ENCODE data around the gene CYP2D6. TPM values are rescaled to one million over a fixed set of nuclear protein-coding genes. Genes with fewer than 3 reads are reported as not detected.

CYP2D6 gene
- total RNA-seq, 1 experiment from 2014 or later, result 1.0 TPM

DNA sequence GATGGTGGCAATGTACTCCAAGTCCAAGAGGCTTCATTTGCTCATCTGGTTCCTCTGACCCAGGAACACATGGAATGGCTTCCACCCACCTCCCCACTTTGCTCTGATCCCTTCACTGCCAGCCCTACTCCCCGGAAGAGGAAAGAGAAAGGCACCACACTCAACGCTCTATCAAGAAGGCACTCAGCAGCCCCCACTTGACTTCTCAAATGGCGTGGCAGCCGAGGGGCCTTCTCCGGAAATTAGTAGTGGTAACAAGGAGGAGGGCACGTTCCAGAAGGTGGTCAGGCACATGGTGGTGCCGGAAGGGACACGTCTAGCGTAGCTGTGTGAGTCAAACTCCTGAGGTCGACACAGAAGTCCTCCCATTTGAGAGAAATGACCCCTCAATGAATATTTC is 36.5 kb upstream of the CYP2D6 start:
- H3K36me3 ChIP-seq (replicated peaks; ENCODE audit: control insufficient read depth, insufficient read depth, low read length), result peaks cover 4% of the 10 kb centered on the region
- H3K27me3 ChIP-seq (ENCODE audit: control insufficient read depth, insufficient read depth, low read length), result no peaks in the 10 kb centered on the region
- H3K4me3 ChIP-seq (ENCODE audit: insufficient read depth, low read depth, low read length), result no peak overlapping the region
- DNase-seq, result no peak

DNA sequence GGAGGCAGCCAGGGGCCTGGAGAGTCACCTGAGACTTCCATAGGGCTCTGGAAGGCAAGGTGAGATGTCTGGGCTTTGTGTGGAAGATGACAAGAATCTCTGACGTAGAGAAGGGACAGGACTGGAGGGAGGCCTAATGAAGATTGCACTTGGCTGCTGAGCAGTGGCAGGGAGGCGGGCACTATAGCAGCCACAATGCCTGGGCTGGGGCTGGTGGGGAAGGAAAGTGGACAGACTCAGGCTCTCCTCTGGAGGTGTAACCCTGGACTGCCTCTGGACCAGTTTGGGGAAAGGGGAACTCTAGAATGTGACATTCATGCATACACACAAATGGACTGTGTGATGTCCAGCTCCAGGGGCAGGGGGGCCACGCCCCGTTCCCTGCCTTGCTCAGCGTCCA is 34.3 kb upstream of the CYP2D6 start:
- peak; percentile 12 for DNase-seq
- Histone ChIP-seq H3K4me3 (ENCODE audit: insufficient read depth, low read depth, low read length) (no peak overlapping the region), H3K36me3 (replicated peaks; ENCODE audit: control insufficient read depth, insufficient read depth, low read length) (peaks cover 4% of the 10 kb centered on the region), H3K27me3 (ENCODE audit: control insufficient read depth, insufficient read depth, low read length) (no peaks in the 10 kb centered on the region)

DNA sequence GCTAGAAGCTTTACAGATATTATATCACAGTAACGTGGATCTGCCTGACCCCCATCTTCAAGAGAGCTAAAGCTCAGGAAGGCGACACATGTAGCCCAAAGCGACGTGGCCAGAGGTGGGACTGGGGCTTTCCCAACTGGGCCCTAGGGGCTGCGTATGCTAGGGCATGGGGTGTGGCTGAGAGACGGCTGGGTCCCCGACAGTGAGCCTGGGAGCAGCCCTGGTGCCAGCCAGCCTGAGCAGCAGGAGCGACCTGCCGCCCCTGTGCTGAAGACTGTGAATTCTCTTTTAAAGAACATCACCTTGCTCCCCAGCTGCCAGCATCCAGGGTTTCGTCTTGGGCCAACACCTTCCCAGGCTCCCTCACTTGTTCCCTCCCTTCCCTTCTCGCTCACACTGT is 32.9 kb upstream of the CYP2D6 start:
- DNase-seq, result peak; percentile 55
- no peak overlapping the region for H3K4me3 ChIP-seq (ENCODE audit: insufficient read depth, low read depth, low read length)
- peaks cover 4% of the 10 kb centered on the region for H3K36me3 ChIP-seq (replicated peaks; ENCODE audit: control insufficient read depth, insufficient read depth, low read length)
- no peaks in the 10 kb centered on the region for H3K27me3 ChIP-seq (ENCODE audit: control insufficient read depth, insufficient read depth, low read length)

DNA sequence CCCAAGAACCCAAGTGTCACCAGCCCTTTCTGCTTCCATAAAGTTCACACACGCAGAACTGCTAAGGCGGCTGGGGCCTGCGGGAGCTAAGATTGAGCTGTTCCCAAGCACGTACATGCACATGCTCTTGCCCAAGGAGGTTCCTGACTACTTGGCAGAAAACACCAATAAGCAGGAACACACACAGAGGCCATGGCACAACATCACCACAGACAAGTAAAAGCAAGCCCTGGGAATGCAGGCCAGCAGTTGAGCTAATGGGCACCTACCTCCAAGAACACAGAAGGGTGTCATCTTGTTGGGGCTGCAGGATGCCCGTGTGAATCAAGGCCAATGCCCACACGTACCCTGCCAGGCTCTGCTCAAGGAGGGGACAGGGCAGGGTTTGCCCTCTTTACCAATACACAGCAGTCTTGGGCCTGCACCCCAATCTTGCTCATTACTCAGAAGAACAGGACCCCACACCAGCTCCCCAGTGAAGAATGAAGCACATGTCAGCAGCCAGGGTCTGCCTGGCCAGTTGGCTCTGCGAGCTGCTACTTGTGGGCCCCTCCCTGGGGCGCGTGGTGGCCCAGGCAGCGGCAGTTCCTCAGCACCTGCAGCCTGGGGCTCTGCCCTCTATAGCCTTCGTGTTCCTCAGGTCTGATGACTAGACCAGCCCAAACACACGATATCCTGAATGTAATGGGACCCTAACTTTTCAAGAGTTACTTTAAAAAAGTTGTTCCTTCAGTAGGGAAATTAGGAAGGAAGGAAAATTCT is 32.3 kb upstream of the CYP2D6 start:
- Histone ChIP-seq H3K27me3 (ENCODE audit: control insufficient read depth, insufficient read depth, low read length) (no peaks in the 10 kb centered on the region), H3K4me3 (ENCODE audit: insufficient read depth, low read depth, low read length) (no peak overlapping the region), H3K36me3 (replicated peaks; ENCODE audit: control insufficient read depth, insufficient read depth, low read length) (peaks cover 1% of the 10 kb centered on the region)
- DNase-seq, result peak; percentile 38

DNA sequence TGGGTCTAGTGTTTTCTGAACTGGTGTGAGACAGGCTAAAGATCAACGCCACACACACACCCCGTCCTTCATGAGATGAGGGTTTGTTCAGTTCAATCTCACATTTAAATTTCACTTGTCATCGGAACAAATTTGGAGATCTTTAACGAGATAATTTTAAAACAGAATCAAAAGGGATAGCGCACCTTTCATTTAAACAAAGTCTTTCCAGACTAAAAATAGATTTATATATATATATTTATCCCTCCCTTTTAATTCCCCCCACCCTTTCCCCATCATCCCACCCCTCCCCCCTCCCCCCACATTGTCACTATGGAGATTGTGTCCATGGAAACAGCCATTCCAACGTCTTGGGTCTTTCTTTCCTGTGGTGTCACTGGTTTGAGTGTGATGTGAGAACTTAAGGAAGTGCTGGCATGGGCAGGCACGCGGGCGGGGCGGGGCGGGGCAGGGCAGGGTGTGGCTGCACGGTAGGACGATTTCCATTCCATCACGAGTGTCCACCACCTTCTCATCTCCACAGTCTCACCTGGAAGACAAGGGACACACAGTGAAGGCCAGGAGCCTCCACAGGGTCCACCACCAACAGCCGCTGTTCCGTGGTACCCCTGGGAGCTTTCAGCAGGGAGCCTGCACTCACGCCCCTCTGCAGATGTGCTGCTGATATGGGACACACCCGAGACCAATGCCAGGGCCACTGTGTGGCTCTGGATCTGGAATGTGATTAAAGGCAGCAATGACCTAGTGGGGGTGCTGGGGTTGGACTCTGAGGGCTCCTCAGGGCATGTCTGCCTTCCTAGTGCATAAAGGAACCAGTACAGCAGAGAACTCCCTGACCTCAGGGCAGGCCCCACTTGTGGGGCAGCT is 30.5 kb upstream of the CYP2D6 start:
- DNase-seq, result peak; percentile 61
- Histone ChIP-seq H3K27me3 (ENCODE audit: control insufficient read depth, insufficient read depth, low read length) (no peaks in the 10 kb centered on the region), H3K4me3 (ENCODE audit: insufficient read depth, low read depth, low read length) (no peak overlapping the region), H3K36me3 (replicated peaks; ENCODE audit: control insufficient read depth, insufficient read depth, low read length) (peaks cover 1% of the 10 kb centered on the region; the same call in 1 of the 2 replicates)

DNA sequence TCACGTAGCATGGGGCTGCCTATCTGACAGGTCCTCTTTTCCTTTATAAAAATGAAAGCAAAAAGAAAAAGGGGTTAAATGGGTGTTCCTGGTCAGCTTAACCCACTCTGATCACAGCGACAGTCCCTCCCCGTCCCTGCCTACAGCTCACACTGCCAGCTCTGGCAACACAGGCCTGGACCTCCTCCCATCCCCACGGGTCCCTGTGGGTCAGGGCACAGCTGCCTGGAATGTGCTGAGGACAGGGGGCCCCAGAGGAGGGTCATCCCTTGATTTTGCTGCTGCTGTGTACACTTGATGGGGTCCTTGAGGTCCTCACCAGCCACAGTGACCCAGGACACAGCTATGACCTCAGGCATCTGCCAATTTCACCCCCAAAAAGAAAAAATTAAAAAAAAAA is 29.6 kb upstream of the CYP2D6 start:
- Histone ChIP-seq H3K4me3 (ENCODE audit: insufficient read depth, low read depth, low read length) (no peak overlapping the region), H3K27me3 (ENCODE audit: control insufficient read depth, insufficient read depth, low read length) (no peaks in the 10 kb centered on the region), H3K36me3 (replicated peaks; ENCODE audit: control insufficient read depth, insufficient read depth, low read length) (peaks cover 1% of the 10 kb centered on the region; the same call in 1 of the 2 replicates)
- peak; percentile 52 for DNase-seq

DNA sequence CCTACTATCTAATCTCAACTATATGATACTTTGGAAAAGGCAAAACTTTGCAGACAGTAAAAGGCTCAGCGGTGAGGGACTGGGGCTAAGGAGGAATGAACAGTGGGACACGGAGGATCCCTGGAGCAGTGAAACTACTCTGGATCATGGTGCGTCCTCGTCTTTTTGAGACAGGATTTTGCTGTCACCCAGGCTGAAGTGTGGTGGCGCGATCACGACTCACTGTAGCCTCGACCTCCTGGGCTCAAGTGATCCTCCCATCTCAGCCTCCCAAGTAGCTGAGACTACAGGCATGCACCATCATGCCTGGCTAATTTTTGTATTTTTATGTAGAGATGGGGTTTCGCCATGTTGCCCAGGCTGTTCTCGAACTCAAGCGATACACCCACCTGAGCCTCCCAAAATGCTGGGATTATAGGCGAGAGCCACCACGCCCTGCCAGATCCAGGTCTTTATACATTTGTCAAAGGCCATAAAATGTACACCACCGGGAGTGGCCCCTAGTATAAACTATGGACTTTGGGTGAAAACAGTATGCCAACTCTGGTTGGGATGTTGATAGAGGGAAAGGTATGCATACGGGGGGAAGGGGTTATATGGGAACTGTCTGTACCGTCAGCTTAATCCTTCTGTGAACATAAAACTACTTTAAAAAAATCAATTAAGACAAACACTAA is 28.0 kb upstream of the CYP2D6 start:
- no peak for DNase-seq
- H3K4me3 ChIP-seq (ENCODE audit: insufficient read depth, low read depth, low read length), result no peak overlapping the region
- peaks cover 1% of the 10 kb centered on the region; the same call in 1 of the 2 replicates for H3K36me3 ChIP-seq (replicated peaks; ENCODE audit: control insufficient read depth, insufficient read depth, low read length)
- H3K27me3 ChIP-seq (ENCODE audit: control insufficient read depth, insufficient read depth, low read length), result no peaks in the 10 kb centered on the region

DNA sequence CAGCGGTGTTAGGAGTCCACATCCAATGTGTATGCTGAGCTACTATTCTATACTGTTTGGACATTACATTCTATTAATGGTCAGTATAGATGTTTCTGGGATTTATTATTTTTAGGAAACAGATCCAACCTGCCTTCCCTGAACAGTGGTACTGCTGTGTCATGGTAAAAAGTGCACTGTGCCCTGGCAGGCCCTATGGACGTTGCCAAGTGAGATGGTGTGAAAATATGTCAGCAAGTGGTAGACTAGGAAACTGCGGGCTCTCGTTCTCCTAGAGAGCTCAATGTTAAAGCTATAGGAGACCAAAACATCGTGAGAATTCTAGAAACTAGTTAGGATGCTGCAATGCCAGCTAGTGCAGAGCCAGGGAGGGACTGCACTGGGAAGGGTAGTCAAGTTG is 26.0 kb upstream of the CYP2D6 start:
- Histone ChIP-seq H3K36me3 (replicated peaks; ENCODE audit: control insufficient read depth, insufficient read depth, low read length) (peaks cover 1% of the 10 kb centered on the region; the same call in 1 of the 2 replicates), H3K27me3 (ENCODE audit: control insufficient read depth, insufficient read depth, low read length) (no peaks in the 10 kb centered on the region), H3K4me3 (ENCODE audit: insufficient read depth, low read depth, low read length) (no peak overlapping the region)
- no peak for DNase-seq

DNA sequence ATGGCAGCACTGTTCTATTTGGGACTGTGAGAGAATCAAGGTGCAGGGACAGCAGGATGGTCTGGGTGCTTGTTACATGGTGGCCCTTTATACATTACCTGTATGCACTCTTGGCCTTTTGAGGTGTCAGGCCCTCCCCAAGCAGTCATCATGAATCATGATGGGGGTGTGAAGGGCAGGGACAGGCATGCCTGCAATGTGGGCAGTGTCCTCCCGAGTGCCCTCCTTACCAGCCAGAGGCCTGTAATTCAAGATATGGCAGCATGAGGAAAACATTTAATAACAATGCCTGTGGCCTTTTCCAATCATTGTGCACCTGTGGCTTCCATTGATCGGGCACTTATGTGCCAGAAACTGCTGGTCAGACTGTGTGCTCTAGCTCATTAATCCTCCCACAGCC is 25.5 kb upstream of the CYP2D6 start:
- Histone ChIP-seq H3K27me3 (ENCODE audit: control insufficient read depth, insufficient read depth, low read length) (no peaks in the 10 kb centered on the region), H3K4me3 (ENCODE audit: insufficient read depth, low read depth, low read length) (no peak overlapping the region), H3K36me3 (replicated peaks; ENCODE audit: control insufficient read depth, insufficient read depth, low read length) (peaks cover 1% of the 10 kb centered on the region; the same call in 1 of the 2 replicates)
- no peak for DNase-seq

DNA sequence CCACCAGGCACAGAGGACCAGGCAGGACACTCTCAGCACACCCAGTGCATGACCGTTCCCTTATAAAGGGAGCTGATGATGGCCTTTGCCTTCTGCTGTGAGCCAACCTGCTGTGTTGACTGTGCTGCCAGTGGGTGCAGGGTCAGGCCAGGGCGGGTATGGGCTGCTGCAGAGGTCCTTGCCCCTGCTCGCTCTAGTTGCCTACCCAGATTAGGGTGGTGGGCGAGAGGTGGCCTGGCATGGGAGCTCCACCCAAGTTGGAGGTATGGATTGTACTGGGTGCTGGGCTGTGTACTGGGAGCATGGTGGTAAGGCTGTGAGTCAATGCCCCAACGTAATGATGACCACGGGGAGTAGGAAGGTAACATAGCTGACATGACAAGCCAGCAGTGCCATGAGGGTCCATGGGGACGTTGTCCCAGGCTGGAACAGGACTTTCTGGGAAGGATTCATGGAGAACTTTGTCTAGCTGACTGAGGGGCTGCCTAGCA is 24.5 kb upstream of the CYP2D6 start:
- Histone ChIP-seq H3K27me3 (ENCODE audit: control insufficient read depth, insufficient read depth, low read length) (no peaks in the 10 kb centered on the region), H3K4me3 (ENCODE audit: insufficient read depth, low read depth, low read length) (no peak overlapping the region)
- no peak for DNase-seq

DNA sequence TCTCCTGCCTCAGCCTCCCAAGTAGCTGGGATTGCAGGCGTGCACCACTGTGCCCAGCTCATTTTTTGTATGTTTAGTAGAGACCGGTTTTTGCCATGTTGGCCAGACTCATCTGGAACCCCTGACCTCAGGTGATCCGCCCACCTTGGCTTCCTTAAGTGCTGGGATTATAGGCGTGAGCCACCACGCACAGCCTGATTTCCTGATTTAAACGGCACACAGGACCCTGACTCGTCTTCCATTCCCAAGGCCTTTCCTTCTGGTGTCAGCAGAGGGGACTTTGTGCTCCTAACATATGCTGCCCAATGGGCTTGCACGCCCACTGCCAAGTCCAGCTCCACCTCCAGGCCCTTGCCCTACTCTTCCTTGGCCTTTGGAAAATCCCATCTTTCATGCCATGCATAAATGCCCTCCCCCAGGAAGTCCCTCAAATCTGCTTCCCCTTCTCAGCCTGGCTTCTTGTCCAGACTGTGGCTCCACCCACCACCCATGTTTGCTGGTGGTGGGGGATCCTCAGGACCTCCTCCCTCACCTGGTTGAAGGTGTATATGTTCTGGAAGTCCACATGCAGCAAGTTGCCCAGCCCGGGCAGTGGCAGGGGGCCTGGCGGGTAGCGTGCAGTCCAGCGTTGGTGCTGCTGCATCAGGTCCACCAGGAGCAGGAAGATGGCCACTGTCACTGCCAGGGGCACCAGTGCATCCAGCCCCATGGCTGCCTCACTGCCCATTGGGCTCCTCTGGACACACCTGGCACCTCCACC is 23.9 kb upstream of the CYP2D6 start:
- H3K36me3 ChIP-seq (replicated peaks; ENCODE audit: control insufficient read depth, insufficient read depth, low read length), result peaks cover 1% of the 10 kb centered on the region; the same call in 1 of the 2 replicates
- H3K27me3 ChIP-seq (ENCODE audit: control insufficient read depth, insufficient read depth, low read length), result no peaks in the 10 kb centered on the region
- DNase-seq, result no peak
- H3K4me3 ChIP-seq (ENCODE audit: insufficient read depth, low read depth, low read length), result no peak overlapping the region

More for the DNA sequence above, 24.5 kb upstream of the CYP2D6 start:
- H3K36me3 ChIP-seq (replicated peaks; ENCODE audit: control insufficient read depth, insufficient read depth, low read length), result peaks cover 1% of the 10 kb centered on the region; the same call in 1 of the 2 replicates

DNA sequence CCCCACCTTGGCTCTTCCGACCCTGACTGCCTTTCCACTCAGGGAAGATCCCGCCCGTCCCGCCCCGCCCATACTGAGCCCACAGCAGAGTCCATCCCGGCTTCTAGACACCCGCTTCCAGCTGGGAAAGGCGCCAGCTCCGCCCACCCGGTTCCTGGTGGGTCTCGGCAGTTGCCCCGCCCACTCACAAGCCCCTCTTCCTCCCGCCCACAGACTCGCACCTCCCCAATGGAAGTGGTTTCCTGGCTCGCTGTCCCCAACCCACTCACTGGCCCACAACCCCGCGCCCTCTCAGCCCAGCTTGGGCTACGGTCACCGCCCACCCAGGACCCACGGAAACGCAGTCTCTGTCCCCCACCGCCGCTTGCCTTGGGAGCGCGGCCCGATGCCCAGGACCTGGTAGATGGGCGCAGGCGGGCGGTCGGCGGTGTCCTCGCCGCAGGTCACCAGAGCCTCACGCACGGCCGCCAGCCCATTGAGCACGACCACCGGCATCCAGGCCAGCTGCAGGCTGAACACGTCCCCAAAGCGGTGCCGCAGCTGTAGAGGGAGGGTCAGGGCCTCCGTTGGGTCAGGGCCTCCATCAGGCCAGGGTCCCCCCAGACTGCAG is 22.2 kb upstream of the CYP2D6 start:
- no peak overlapping the region for H3K4me3 ChIP-seq (ENCODE audit: insufficient read depth, low read depth, low read length)
- H3K27me3 ChIP-seq (ENCODE audit: control insufficient read depth, insufficient read depth, low read length), result no peaks in the 10 kb centered on the region
- DNase-seq, result peak; percentile 75
- H3K36me3 ChIP-seq (replicated peaks; ENCODE audit: control insufficient read depth, insufficient read depth, low read length), result peaks cover 4% of the 10 kb centered on the region

DNA sequence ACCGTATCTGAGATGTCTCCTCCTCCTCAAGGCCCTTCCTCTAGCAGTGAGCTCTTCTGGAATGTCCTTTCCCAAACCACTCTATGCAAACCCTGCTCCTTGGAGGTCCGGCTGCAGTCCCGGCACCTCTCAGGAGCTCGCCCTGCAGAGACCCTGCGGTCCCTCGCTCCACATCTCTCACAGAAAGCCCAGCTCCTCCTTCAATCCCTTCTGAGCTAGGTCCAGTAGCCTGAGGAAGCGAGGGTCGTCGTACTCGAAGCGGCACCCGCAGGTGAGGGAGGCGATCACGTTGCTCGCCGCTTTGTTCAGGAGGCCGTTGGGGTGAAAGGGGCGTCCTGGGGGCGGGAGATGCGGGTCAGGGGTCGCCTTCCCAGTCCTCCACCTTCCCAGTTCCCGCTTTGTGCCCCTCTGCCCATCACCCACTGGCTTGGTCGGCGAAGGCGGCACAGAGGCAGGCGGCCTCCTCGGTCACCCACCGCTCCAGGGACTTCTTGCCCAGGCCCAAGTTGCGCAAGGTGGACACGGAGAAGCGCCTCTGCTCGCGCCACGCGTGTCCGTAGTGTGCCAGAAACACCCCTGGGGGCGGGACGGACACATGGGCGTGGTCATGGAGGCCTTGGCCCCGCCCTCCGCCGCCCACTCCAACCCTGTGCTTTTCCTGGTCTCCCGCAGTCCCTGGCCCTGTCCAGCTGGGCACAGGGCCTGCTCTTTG is 21.5 kb upstream of the CYP2D6 start:
- peak; percentile 90 for DNase-seq
- Histone ChIP-seq H3K27me3 (ENCODE audit: control insufficient read depth, insufficient read depth, low read length) (no peaks in the 10 kb centered on the region), H3K36me3 (replicated peaks; ENCODE audit: control insufficient read depth, insufficient read depth, low read length) (peaks cover 5% of the 10 kb centered on the region), H3K4me3 (ENCODE audit: insufficient read depth, low read depth, low read length) (no peak overlapping the region)
